Vagina (tissue), 2 donors: ENCODE measurements around the gene ZEB2. TPM values are rescaled to one million over a fixed set of nuclear protein-coding genes. Genes with fewer than 3 reads are reported as not detected.

Experiments used
- DNase-seq, 2 donors: peaks; one replicate each; pipeline ENCODE4 v3.0.0-alpha.2; 2017; ENCODE audit errors: extremely low spot score in 2 of 2
- H3K27ac ChIP-seq: fragments of 200-600 bp; sonication (generic); one replicate; pipeline ENCODE4 v1.5.1; 2019
- H3K27me3 ChIP-seq: fragments of 200-600 bp; sonication (generic); one replicate; pipeline ENCODE4 v1.5.1; 2019
- H3K36me3 ChIP-seq, 2 donors: fragments of 200-600 bp; sonication (generic); one replicate each; pipeline ENCODE4 v1.5.1; 2017 to 2019
- H3K4me1 ChIP-seq: fragments of 200-600 bp; sonication (generic); one replicate; pipeline ENCODE4 v1.5.1; 2019
- H3K4me3 ChIP-seq, 2 donors: fragments of 200-600 bp; sonication (generic); 1 replicate in 1 of 2; 2 replicates in 1 of 2; pipeline ENCODE4 v1.5.1; 2016 to 2019
- H3K9me3 ChIP-seq: fragments of 200-600 bp; sonication (generic); one replicate; pipeline ENCODE4 v1.5.1; 2019
- CTCF ChIP-seq, 3 experiments: fragments of 450-650 bp in 2 of 3; fragments of 200-600 bp in 1 of 3; sonication (generic) in 1 of 3; IDR thresholded peaks; one replicate each; pipeline ENCODE4 v1.5.1; 2017 to 2019; ENCODE audit warnings: antibody characterized with exemption in 3 of 3, mild to moderate bottlenecking in 2 of 3, moderate library complexity in 2 of 3
- POLR2A ChIP-seq, 2 donors: fragments of 450-650 bp; IDR thresholded peaks; one replicate each; pipeline ENCODE4 v1.6.1; 2017; ENCODE audit warnings: antibody characterized with exemption in 2 of 2, mild to moderate bottlenecking in 2 of 2, moderate library complexity in 2 of 2
- POLR2AphosphoS5 ChIP-seq, 2 donors: sonication (generic); formaldehyde crosslinking; IDR thresholded peaks; one replicate each; pipeline ENCODE4 v1.9.0; 2017; ENCODE audit warnings: antibody characterized with exemption in 2 of 2, mild to moderate bottlenecking in 2 of 2, low read depth in 1 of 2; ENCODE audit not compliant: insufficient read depth in 1 of 2
- intact Hi-C: fragments of 100-400 bp; cut with DNase I; formaldehyde crosslinking; loops from one replicate; pipeline ENCODE4 v1.15.1; 2023
- total RNA-seq: library from RNA; depleted of rRNA; stranded (reverse); fragments of >200 nt; gene quantifications from one replicate; pipeline ENCODE4 v1.2.3, GENCODE V29; 2016

The ZEB2 gene
- total RNA-seq, 1 donor from 2014 or later = 63.6 TPM

DNA sequence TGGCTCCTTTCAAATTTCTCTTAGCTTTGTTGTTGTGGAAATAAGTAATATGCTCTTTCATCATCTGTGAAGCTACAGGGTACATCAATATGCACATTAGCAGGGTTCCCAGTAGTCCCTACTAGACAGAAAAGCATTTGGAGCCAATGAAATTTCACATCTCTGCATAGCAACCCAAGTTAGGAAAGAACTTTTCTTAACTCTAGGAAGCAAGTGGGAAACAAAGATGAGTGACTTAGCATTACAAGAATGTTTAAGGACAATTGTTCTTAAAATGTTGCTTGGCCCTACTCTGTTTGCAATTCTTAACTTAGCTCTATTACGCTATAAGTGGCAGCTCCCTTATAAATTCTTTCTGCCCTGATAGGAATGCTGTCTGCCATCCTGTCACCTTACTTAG is 39.6 kb downstream of the ZEB2 start:
- Histone ChIP-seq H3K27me3 (no peaks in the 10 kb centered on the region), H3K4me3 (no peak overlapping the region), H3K4me1 (peaks cover 77% of the 10 kb centered on the region), H3K36me3 (no peaks in the 10 kb centered on the region), H3K9me3 (no peaks in the 10 kb centered on the region), H3K27ac (no peak overlapping the region)
- no peak for TF ChIP-seq CTCF (IDR thresholded peaks at IDR 0.05)
- TF ChIP-seq POLR2A (IDR thresholded peaks at IDR 0.05) = no peak
- TF ChIP-seq POLR2AphosphoS5 (IDR thresholded peaks at IDR 0.05; ENCODE audit: insufficient read depth in 1 of 2, low read depth in 1 of 2) = no peak
- DNase-seq = no peak
- intact Hi-C loops = no loop called here

GRCh38 chr2:144479659-144480058 is 40.3 kb downstream of the ZEB2 start:
- Histone ChIP-seq H3K27me3 (no peaks in the 10 kb centered on the region), H3K4me1 (peaks cover 72% of the 10 kb centered on the region), H3K27ac (peak overlapping the region; percentile 48), H3K4me3 (no peak overlapping the region), H3K9me3 (no peaks in the 10 kb centered on the region), H3K36me3 (no peaks in the 10 kb centered on the region)
- TF ChIP-seq CTCF (IDR thresholded peaks at IDR 0.05) (no peak), POLR2AphosphoS5 (IDR thresholded peaks at IDR 0.05; ENCODE audit: insufficient read depth in 1 of 2, low read depth in 1 of 2) (no peak), POLR2A (IDR thresholded peaks at IDR 0.05) (no peak)
- intact Hi-C loops = no loop called here
- DNase-seq = no peak

DNA sequence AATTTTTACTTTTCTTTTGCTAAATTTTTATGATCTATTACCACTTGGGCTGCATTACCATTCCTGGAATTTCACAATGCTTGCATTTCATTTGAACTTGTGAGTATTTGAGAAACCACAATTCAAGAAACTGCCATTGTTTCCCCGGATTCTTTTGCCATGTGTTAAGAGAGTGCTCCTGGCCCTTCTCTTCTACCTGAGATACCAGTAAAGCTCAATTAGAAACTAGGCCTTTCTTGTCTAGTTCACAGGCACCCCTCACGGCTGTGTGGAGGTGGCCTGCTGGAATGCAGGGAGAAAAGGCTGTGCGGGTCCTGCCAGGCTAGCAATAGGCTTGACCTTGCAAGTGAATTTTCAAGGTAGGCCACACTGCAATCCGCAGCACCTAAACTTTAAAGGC is 40.8 kb downstream of the ZEB2 start:
- intact Hi-C loops = no loop called here
- Histone ChIP-seq H3K4me3 (no peak overlapping the region), H3K27ac (peak overlapping the region; percentile 48), H3K9me3 (no peaks in the 10 kb centered on the region), H3K4me1 (peaks cover 71% of the 10 kb centered on the region), H3K36me3 (no peaks in the 10 kb centered on the region), H3K27me3 (no peaks in the 10 kb centered on the region)
- DNase-seq = no peak
- TF ChIP-seq POLR2AphosphoS5 (IDR thresholded peaks at IDR 0.05; ENCODE audit: insufficient read depth in 1 of 2, low read depth in 1 of 2) = no peak
- TF ChIP-seq POLR2A (IDR thresholded peaks at IDR 0.05) = no peak
- no peak for TF ChIP-seq CTCF (IDR thresholded peaks at IDR 0.05)

DNA sequence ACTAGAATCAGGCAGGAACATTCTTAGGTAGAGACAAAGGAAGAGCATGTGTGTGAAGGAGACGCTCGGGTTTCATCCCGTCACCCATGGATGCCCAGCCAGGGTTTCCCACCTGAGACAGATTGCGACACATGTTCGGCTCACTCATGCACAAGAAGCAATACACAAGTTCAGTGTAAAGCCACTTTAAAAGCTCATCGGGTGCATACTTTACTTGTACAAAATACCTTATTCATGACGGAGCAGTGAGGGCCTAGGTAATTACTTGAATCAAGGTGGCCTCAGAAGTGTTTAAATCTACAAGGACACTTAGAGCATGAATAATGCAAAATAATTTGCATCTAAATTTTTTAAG is 42.0 kb downstream of the ZEB2 start:
- intact Hi-C loops = no loop called here
- H3K27ac ChIP-seq = peak overlapping the region; percentile 21
- no peak for DNase-seq
- peaks cover 76% of the 10 kb centered on the region for H3K4me1 ChIP-seq
- TF ChIP-seq CTCF (IDR thresholded peaks at IDR 0.05) = no peak
- TF ChIP-seq POLR2A (IDR thresholded peaks at IDR 0.05) = no peak
- TF ChIP-seq POLR2AphosphoS5 (IDR thresholded peaks at IDR 0.05; ENCODE audit: insufficient read depth in 1 of 2, low read depth in 1 of 2) = no peak
- H3K9me3 ChIP-seq = no peaks in the 10 kb centered on the region
- no peaks in the 10 kb centered on the region for H3K27me3 ChIP-seq
- no peak overlapping the region for H3K4me3 ChIP-seq
- H3K36me3 ChIP-seq = no peaks in the 10 kb centered on the region

DNA sequence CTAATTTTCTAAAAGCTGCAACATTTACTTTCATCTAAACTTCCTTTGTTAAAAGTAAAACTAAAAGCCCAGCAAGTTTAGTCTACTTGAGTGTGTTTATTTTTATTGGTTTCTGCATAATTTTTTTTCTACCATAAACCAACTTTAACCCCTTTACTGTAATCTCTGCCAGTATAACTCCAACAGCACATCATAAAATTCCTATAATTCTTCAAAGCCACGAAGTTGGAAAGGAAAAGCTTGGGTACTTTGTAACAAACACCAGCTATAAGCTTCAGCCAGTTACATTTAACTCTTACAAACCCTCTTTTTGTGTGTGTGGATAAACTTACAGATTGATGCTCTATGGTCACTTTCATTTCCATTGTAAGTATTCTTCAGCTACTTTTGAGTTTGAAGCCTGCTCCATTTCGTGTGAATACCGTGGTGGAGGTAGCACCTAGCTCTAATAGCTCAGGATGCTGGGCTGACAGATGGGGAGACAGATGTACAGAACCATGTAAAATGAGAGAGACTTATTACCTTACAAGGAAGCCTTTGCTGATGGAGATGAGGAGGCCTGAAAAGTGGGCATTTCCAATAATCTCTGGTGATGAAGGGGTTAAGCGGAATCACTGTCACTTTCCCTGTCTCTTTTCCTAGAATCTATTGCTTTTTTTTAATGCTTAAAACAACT is 42.5 kb downstream of the ZEB2 start:
- peaks cover 81% of the 10 kb centered on the region for H3K4me1 ChIP-seq
- intact Hi-C loops = no loop called here

More for the DNA sequence above, 42.5 kb downstream of the ZEB2 start:
- no peaks in the 10 kb centered on the region for H3K27me3 ChIP-seq
- TF ChIP-seq POLR2A (IDR thresholded peaks at IDR 0.05) = no peak
- no peak for TF ChIP-seq CTCF (IDR thresholded peaks at IDR 0.05)
- TF ChIP-seq POLR2AphosphoS5 (IDR thresholded peaks at IDR 0.05; ENCODE audit: insufficient read depth in 1 of 2, low read depth in 1 of 2) = no peak
- H3K9me3 ChIP-seq = no peaks in the 10 kb centered on the region
- no peak overlapping the region for H3K4me3 ChIP-seq
- no peak for DNase-seq
- H3K36me3 ChIP-seq = no peaks in the 10 kb centered on the region
- no peak overlapping the region for H3K27ac ChIP-seq
